ENCODE data around the gene NOS1AP.

NOS1AP gene

GRCh38 chr1:162372159-162373071, 302.9 kb downstream of the NOS1AP start:
- H3K79me2 ChIP-seq (ENCODE audit: control insufficient read depth, low read length), result no peaks in the 10 kb centered on the region
- no peaks in the 10 kb centered on the region for H3K36me3 ChIP-seq (ENCODE audit: control insufficient read depth, low read length)
- H3K4me2 ChIP-seq (ENCODE audit: low read length), result no peak overlapping the region
- H3K9me3 ChIP-seq (ENCODE audit: control insufficient read depth, insufficient read depth, low read length), result no peaks in the 10 kb centered on the region
- no peaks in the 10 kb centered on the region for H3K27me3 ChIP-seq (ENCODE audit: control insufficient read depth, low read length)
- no peak overlapping the region for H3K27ac ChIP-seq (ENCODE audit: low read depth, low read length)
- no peak overlapping the region for H3K4me3 ChIP-seq (ENCODE audit: low read length)
- TF ChIP-seq, protein P1, sequence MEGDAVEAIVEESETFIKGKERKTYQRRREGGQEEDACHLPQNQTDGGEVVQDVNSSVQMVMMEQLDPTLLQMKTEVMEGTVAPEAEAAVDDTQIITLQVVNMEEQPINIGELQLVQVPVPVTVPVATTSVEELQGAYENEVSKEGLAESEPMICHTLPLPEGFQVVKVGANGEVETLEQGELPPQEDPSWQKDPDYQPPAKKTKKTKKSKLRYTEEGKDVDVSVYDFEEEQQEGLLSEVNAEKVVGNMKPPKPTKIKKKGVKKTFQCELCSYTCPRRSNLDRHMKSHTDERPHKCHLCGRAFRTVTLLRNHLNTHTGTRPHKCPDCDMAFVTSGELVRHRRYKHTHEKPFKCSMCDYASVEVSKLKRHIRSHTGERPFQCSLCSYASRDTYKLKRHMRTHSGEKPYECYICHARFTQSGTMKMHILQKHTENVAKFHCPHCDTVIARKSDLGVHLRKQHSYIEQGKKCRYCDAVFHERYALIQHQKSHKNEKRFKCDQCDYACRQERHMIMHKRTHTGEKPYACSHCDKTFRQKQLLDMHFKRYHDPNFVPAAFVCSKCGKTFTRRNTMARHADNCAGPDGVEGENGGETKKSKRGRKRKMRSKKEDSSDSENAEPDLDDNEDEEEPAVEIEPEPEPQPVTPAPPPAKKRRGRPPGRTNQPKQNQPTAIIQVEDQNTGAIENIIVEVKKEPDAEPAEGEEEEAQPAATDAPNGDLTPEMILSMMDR (IDR thresholded peaks at IDR 0.05; ENCODE audit: low read depth, low read length, poor library complexity, severe bottlenecking), result no peak
- no peak for TF ChIP-seq EZH2phosphoT487 (IDR thresholded peaks at IDR 0.05; ENCODE audit: borderline replicate concordance, low read length)
- H3K9me2 ChIP-seq (replicated peaks; ENCODE audit: control insufficient read depth, low read length), result no peaks in the 10 kb centered on the region
- no peaks in the 10 kb centered on the region for H3K4me1 ChIP-seq (ENCODE audit: control insufficient read depth, low read length)
- H4K20me1 ChIP-seq (ENCODE audit: control insufficient read depth, insufficient read depth, low read depth, low read length), result no peaks in the 10 kb centered on the region
- no peaks in the 10 kb centered on the region for H3F3A ChIP-seq (ENCODE audit: control insufficient read depth, insufficient read depth)

GRCh38 chr1:162373072-162373427, 303.6 kb downstream of the NOS1AP start:
- Histone ChIP-seq H3K79me2 (ENCODE audit: control insufficient read depth, low read length) (no peaks in the 10 kb centered on the region), H3K4me1 (ENCODE audit: control insufficient read depth, low read length) (no peaks in the 10 kb centered on the region), H3K27me3 (ENCODE audit: control insufficient read depth, low read length) (no peaks in the 10 kb centered on the region), H3K9me2 (replicated peaks; ENCODE audit: control insufficient read depth, low read length) (no peaks in the 10 kb centered on the region), H4K20me1 (ENCODE audit: control insufficient read depth, insufficient read depth, low read depth, low read length) (no peaks in the 10 kb centered on the region), H3K9me3 (ENCODE audit: control insufficient read depth, insufficient read depth, low read length) (no peaks in the 10 kb centered on the region), H3K4me2 (ENCODE audit: low read length) (no peak overlapping the region), H3K36me3 (ENCODE audit: control insufficient read depth, low read length) (no peaks in the 10 kb centered on the region), H3F3A (ENCODE audit: control insufficient read depth, insufficient read depth) (no peaks in the 10 kb centered on the region), H3K27ac (ENCODE audit: low read depth, low read length) (no peak overlapping the region), H3K4me3 (ENCODE audit: low read length) (no peak overlapping the region)
- TF ChIP-seq, protein P1 (IDR thresholded peaks at IDR 0.05; ENCODE audit: low read depth, low read length, poor library complexity, severe bottlenecking), result no peak
- no peak for TF ChIP-seq EZH2phosphoT487 (IDR thresholded peaks at IDR 0.05; ENCODE audit: borderline replicate concordance, low read length)

DNA sequence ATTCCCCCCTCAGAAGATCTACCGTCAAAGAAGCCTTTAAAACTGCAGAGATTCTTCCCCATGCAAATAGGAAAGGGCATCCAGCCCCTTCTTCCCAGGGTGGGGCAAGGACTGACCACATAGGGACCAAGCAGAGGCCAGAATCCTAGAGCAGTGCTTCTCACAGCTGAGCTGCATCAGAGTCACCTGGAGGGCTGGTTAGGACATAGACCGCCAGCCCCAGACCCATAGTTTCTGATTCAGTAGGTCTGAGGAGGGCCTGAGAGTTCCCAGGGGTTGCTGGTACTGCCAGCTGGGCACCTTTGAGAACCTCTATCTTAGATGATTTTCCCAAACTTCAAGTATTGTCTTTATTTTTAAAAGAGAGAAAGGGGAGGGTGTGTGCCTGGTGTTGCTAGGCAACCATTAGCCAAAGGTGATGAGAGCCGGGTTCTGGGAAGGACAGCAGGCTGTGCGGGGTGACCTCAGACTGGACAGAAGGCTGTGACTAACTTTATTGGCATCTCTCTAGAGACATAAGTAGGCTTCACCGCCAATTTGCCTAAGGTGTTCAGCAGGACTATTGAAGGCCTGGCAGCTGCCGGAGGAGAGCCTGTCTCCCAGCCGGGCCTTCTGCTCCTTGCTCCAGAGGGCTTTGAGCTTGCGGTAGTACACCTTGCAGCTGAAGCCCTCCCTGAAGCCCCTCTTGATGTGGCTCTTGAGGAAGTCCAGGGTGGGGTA, 304.2 kb downstream of the NOS1AP start:
- Histone ChIP-seq H3K4me1 (ENCODE audit: control insufficient read depth, low read length) (no peaks in the 10 kb centered on the region), H3K4me2 (ENCODE audit: low read length) (no peak overlapping the region)
- TF ChIP-seq EZH2phosphoT487 (IDR thresholded peaks at IDR 0.05; ENCODE audit: borderline replicate concordance, low read length), result no peak

GRCh38 chr1:162374406-162374805, 304.9 kb downstream of the NOS1AP start:
- Histone ChIP-seq H4K20me1 (ENCODE audit: control insufficient read depth, insufficient read depth, low read depth, low read length) (no peaks in the 10 kb centered on the region), H3K4me3 (ENCODE audit: low read length) (no peak overlapping the region), H3K4me1 (ENCODE audit: control insufficient read depth, low read length) (no peaks in the 10 kb centered on the region), H3K79me2 (ENCODE audit: control insufficient read depth, low read length) (no peaks in the 10 kb centered on the region), H3K27me3 (ENCODE audit: control insufficient read depth, low read length) (no peaks in the 10 kb centered on the region), H3K4me2 (ENCODE audit: low read length) (no peak overlapping the region), H3F3A (ENCODE audit: control insufficient read depth, insufficient read depth) (no peaks in the 10 kb centered on the region), H3K36me3 (ENCODE audit: control insufficient read depth, low read length) (no peaks in the 10 kb centered on the region), H3K27ac (ENCODE audit: low read depth, low read length) (no peak overlapping the region), H3K9me3 (ENCODE audit: control insufficient read depth, insufficient read depth, low read length) (no peaks in the 10 kb centered on the region), H3K9me2 (replicated peaks; ENCODE audit: control insufficient read depth, low read length) (no peaks in the 10 kb centered on the region)
- no peak for TF ChIP-seq EZH2phosphoT487 (IDR thresholded peaks at IDR 0.05; ENCODE audit: borderline replicate concordance, low read length)
- TF ChIP-seq, protein P1 (IDR thresholded peaks at IDR 0.05; ENCODE audit: low read depth, low read length, poor library complexity, severe bottlenecking), result no peak

More for the DNA sequence above, 304.2 kb downstream of the NOS1AP start:
- H4K20me1 ChIP-seq (ENCODE audit: control insufficient read depth, insufficient read depth, low read depth, low read length), result no peaks in the 10 kb centered on the region
- no peak overlapping the region for H3K4me3 ChIP-seq (ENCODE audit: low read length)
- no peaks in the 10 kb centered on the region for H3K9me2 ChIP-seq (replicated peaks; ENCODE audit: control insufficient read depth, low read length)
- no peaks in the 10 kb centered on the region for H3K36me3 ChIP-seq (ENCODE audit: control insufficient read depth, low read length)
- H3K27ac ChIP-seq (ENCODE audit: low read depth, low read length), result no peak overlapping the region
- no peaks in the 10 kb centered on the region for H3K27me3 ChIP-seq (ENCODE audit: control insufficient read depth, low read length)
- no peaks in the 10 kb centered on the region for H3K79me2 ChIP-seq (ENCODE audit: control insufficient read depth, low read length)
- no peaks in the 10 kb centered on the region for H3F3A ChIP-seq (ENCODE audit: control insufficient read depth, insufficient read depth)
- H3K9me3 ChIP-seq (ENCODE audit: control insufficient read depth, insufficient read depth, low read length), result no peaks in the 10 kb centered on the region

All from DOHH2 (cell line).